ENCODE results near the gene UXT. TPM values are rescaled to one million over a fixed set of nuclear protein-coding genes. Genes with fewer than 3 reads are reported as not detected.

The UXT gene
- total RNA-seq, 1 experiment from 2014 or later = 120 TPM

- intact Hi-C loops (cut with micrococcal nuclease; ENCODE audit: unreplicated experiment) = no loop called here
- H3K27me3 Mint-ChIP-seq (ENCODE audit: insufficient read depth, unreplicated experiment) = no peaks in the 10 kb centered on the region
- H3K27me3 ChIP-seq (replicated peaks; ENCODE audit: control insufficient read depth, insufficient read depth, low read length) = no peaks in the 10 kb centered on the region
- H3K4me1 ChIP-seq = no peaks in the 10 kb centered on the region
- no peak overlapping the region for H3K4me3 Mint-ChIP-seq (ENCODE audit: unreplicated experiment)
- no peak for DNase-seq
- H3K4me1 Mint-ChIP-seq (ENCODE audit: low read depth, unreplicated experiment) = no peaks in the 10 kb centered on the region
- H3K9me3 Mint-ChIP-seq (ENCODE audit: unreplicated experiment) = no peaks in the 10 kb centered on the region
- H3K36me3 Mint-ChIP-seq (ENCODE audit: insufficient read depth, unreplicated experiment) = no peaks in the 10 kb centered on the region
- CTCF ChIA-PET = no interaction called here
- POLR2A ChIA-PET = no interaction called here
- H3K36me3 ChIP-seq (ENCODE audit: control insufficient read depth, insufficient read depth, low read length) = no peaks in the 10 kb centered on the region
- BruUV-seq (replicated peaks) = no TSS peak
- no peak for TF ChIP-seq CTCF (IDR thresholded peaks at IDR 0.05; ENCODE audit: insufficient read depth in 1 of 2, low read depth in 1 of 2, low read length in 1 of 2, severe bottlenecking in 1 of 2, unreplicated experiment in 1 of 2)
- H3K4me3 ChIP-seq (ENCODE audit: low read depth, low read length) = no peak overlapping the region
- H3K9me3 ChIP-seq = no peaks in the 10 kb centered on the region
- H3K27ac Mint-ChIP-seq (ENCODE audit: unreplicated experiment) = no peak overlapping the region
These were observed 45.9 kb downstream of the UXT start for GRCh38 chrX:47613082-47613481.

GRCh38 chrX:47612418-47612817, 46.6 kb downstream of the UXT start:
- Histone ChIP-seq H3K27me3 (replicated peaks; ENCODE audit: control insufficient read depth, insufficient read depth, low read length) (no peaks in the 10 kb centered on the region), H3K9me3 (no peaks in the 10 kb centered on the region), H3K4me3 (ENCODE audit: low read depth, low read length) (no peak overlapping the region), H3K4me1 (no peaks in the 10 kb centered on the region), H3K36me3 (ENCODE audit: control insufficient read depth, insufficient read depth, low read length) (no peaks in the 10 kb centered on the region)
- DNase-seq = no peak
- H3K36me3 Mint-ChIP-seq (ENCODE audit: insufficient read depth, unreplicated experiment) = no peaks in the 10 kb centered on the region
- intact Hi-C loops (cut with micrococcal nuclease; ENCODE audit: unreplicated experiment) = no loop called here
- BruUV-seq (replicated peaks) = no TSS peak
- ChIA-PET POLR2A (no interaction called here), CTCF (no interaction called here)
- H3K27me3 Mint-ChIP-seq (ENCODE audit: insufficient read depth, unreplicated experiment) = no peaks in the 10 kb centered on the region
- H3K4me3 Mint-ChIP-seq (ENCODE audit: unreplicated experiment) = no peak overlapping the region
- H3K9me3 Mint-ChIP-seq (ENCODE audit: unreplicated experiment) = no peaks in the 10 kb centered on the region
- no peak overlapping the region for H3K27ac Mint-ChIP-seq (ENCODE audit: unreplicated experiment)
- H3K4me1 Mint-ChIP-seq (ENCODE audit: low read depth, unreplicated experiment) = no peaks in the 10 kb centered on the region
- TF ChIP-seq CTCF (IDR thresholded peaks at IDR 0.05; ENCODE audit: insufficient read depth in 1 of 2, low read depth in 1 of 2, low read length in 1 of 2, severe bottlenecking in 1 of 2, unreplicated experiment in 1 of 2) = no peak

- intact Hi-C loops (cut with micrococcal nuclease; ENCODE audit: unreplicated experiment) = no loop called here
- Mint-ChIP-seq H3K36me3 (ENCODE audit: insufficient read depth, unreplicated experiment) (no peaks in the 10 kb centered on the region), H3K27ac (ENCODE audit: unreplicated experiment) (no peak overlapping the region), H3K4me1 (ENCODE audit: low read depth, unreplicated experiment) (no peaks in the 10 kb centered on the region), H3K4me3 (ENCODE audit: unreplicated experiment) (no peak overlapping the region), H3K27me3 (ENCODE audit: insufficient read depth, unreplicated experiment) (no peaks in the 10 kb centered on the region), H3K9me3 (ENCODE audit: unreplicated experiment) (no peaks in the 10 kb centered on the region)
- ChIA-PET POLR2A (no interaction called here), CTCF (no interaction called here)
- DNase-seq = no peak
- Histone ChIP-seq H3K4me3 (ENCODE audit: low read depth, low read length) (no peak overlapping the region), H3K27me3 (replicated peaks; ENCODE audit: control insufficient read depth, insufficient read depth, low read length) (no peaks in the 10 kb centered on the region), H3K36me3 (ENCODE audit: control insufficient read depth, insufficient read depth, low read length) (no peaks in the 10 kb centered on the region), H3K4me1 (no peaks in the 10 kb centered on the region), H3K9me3 (no peaks in the 10 kb centered on the region)
- BruUV-seq (replicated peaks) = no TSS peak
- no peak for TF ChIP-seq CTCF (IDR thresholded peaks at IDR 0.05; ENCODE audit: insufficient read depth in 1 of 2, low read depth in 1 of 2, low read length in 1 of 2, severe bottlenecking in 1 of 2, unreplicated experiment in 1 of 2)
These were observed 47.1 kb downstream of the UXT start for GRCh38 chrX:47611926-47612325.
